Mucosa of descending colon (tissue), 3 donors: Measurements from ENCODE around the gene REST. TPM values are rescaled to one million over a fixed set of nuclear protein-coding genes. Genes with fewer than 3 reads are reported as not detected.
A peak's percentile ranks its signal among the peaks of the same experiment; 100 is the strongest.

Experiments
- ATAC-seq: fragments of 200-7000 bp; cut with Tn5 transposase; one replicate; pipeline ENCODE4 v1.9.1; 2020; ENCODE audit warnings: mild to moderate bottlenecking, moderate library complexity
- DNase-seq, 3 donors: peaks; one replicate each; pipeline ENCODE4 v3.0.0-alpha.2; 2020
- H3K36me3 ChIP-seq: fragments of 200-600 bp; one replicate; pipeline ENCODE4 v1.8.0; 2021; ENCODE audit warnings: low read depth, mild to moderate bottlenecking
- H3K4me1 ChIP-seq: fragments of 200-600 bp; one replicate; pipeline ENCODE4 v1.8.0; 2021; ENCODE audit warnings: low read depth, mild to moderate bottlenecking
- H3K4me3 ChIP-seq: fragments of 200-600 bp; one replicate; pipeline ENCODE4 v1.8.0; 2021; ENCODE audit warnings: mild to moderate bottlenecking
- H3K9me3 ChIP-seq: fragments of 200-600 bp; one replicate; pipeline ENCODE4 v1.8.0; 2021; ENCODE audit warnings: mild to moderate bottlenecking
- intact Hi-C, 2 donors: fragments of 100-400 bp; cut with DNase I in 1 of 2; cut with micrococcal nuclease in 1 of 2; formaldehyde crosslinking; loops; one replicate each; pipeline versions ENCODE4 v1.11.0 to v1.11.1; 2022; cut with DNase I, micrococcal nuclease
- total RNA-seq, 3 donors: library from RNA; stranded (reverse); fragmentation: NEBNext Ultra II Directional in 2 of 3; extraction: Animal tissue kit (Norgen Biotek cat#: 25700) in 2 of 3; gene quantifications; one replicate each; pipeline versions ENCODE4 v1.2.1 to v1.2.4, GENCODE V29; 2021 to 2023
- TF ChIP-seq, protein P1 (sequence below): fragments of 200-600 bp; IDR thresholded peaks from one replicate; pipeline ENCODE4 v1.8.0; 2022; ENCODE audit warnings: antibody characterized with exemption, mild to moderate bottlenecking
- donor health status: DM: no; HTN: no; CAD: no; lungs with moderate emphysema.
- donor health status: DM: no; HTN: no; CAD: no.
- donor health status: DM: no; HTN: yes; CAD: no.

REST gene
- total RNA-seq, 3 donors from 2014 or later = 26.8 to 37.6 (median 28.4) TPM

GRCh38 chr4:56958111-56958517, 50.4 kb downstream of the REST start:
- DNase-seq = peak; percentile 59 to 74 (median 62)
- intact Hi-C loops = no loop called here
- ATAC-seq = peak; percentile 74
- H3K9me3 ChIP-seq = no peaks in the 10 kb centered on the region
- H3K36me3 ChIP-seq = no peaks in the 10 kb centered on the region
- peaks cover 7% of the 10 kb centered on the region for H3K4me1 ChIP-seq
- H3K4me3 ChIP-seq = no peak overlapping the region
- TF ChIP-seq, protein P1, sequence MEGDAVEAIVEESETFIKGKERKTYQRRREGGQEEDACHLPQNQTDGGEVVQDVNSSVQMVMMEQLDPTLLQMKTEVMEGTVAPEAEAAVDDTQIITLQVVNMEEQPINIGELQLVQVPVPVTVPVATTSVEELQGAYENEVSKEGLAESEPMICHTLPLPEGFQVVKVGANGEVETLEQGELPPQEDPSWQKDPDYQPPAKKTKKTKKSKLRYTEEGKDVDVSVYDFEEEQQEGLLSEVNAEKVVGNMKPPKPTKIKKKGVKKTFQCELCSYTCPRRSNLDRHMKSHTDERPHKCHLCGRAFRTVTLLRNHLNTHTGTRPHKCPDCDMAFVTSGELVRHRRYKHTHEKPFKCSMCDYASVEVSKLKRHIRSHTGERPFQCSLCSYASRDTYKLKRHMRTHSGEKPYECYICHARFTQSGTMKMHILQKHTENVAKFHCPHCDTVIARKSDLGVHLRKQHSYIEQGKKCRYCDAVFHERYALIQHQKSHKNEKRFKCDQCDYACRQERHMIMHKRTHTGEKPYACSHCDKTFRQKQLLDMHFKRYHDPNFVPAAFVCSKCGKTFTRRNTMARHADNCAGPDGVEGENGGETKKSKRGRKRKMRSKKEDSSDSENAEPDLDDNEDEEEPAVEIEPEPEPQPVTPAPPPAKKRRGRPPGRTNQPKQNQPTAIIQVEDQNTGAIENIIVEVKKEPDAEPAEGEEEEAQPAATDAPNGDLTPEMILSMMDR = no peak

DNA sequence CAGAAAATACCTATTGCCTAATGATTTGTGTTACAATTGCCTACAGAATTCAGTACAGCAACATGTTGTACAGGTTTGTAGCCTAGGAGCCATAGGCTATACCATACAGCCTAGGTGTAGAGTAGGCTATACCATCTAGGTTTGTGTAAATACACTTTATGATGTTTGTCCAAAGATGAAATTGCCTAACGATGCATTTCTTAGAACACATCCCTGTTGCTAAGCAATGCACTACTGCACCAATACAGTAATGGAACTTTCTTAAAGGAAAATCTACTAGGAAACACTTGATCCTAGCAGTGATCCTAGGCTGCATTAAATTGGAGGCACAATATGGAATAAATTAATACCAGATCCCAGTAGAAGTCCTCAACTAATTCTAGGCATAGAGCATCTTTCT, 51.4 kb downstream of the REST start:
- ATAC-seq = peak; percentile 92
- TF ChIP-seq, protein P1 = no peak
- intact Hi-C loops = no loop called here
- peak in 1 of 3 donors; percentile 19 for DNase-seq
- peaks cover 6% of the 10 kb centered on the region for H3K36me3 ChIP-seq
- no peak overlapping the region for H3K4me3 ChIP-seq
- peaks cover 7% of the 10 kb centered on the region for H3K4me1 ChIP-seq
- H3K9me3 ChIP-seq = no peaks in the 10 kb centered on the region

- intact Hi-C loops = no loop called here
- Histone ChIP-seq H3K4me3 (no peak overlapping the region), H3K9me3 (no peaks in the 10 kb centered on the region), H3K36me3 (peaks cover 6% of the 10 kb centered on the region), H3K4me1 (peaks cover 7% of the 10 kb centered on the region)
- DNase-seq (no peak), ATAC-seq (no peak)
- TF ChIP-seq, protein P1 = no peak
Measured at GRCh38 chr4:56961107-56961500, 53.4 kb downstream of the REST start.

DNA sequence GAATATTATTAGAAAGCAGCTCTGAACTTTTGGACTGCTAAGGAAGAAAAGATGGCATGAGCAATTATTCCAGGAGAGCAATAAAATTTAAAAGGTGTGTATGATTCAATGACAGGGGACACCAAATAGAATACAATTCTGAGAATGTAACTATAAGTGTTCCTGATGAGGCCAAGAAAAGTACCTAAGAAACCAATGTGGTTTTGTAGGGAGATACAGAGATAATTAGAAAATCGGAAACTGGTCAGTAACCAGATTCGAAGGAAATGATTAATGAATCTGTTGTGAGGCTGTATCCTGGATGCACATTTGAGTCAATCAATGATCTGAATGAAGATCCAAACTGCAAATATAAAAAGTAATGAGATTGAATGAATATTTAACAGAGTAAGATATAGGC, 63.7 kb downstream of the REST start:
- intact Hi-C loops = no loop called here
- H3K4me1 ChIP-seq = peaks cover 7% of the 10 kb centered on the region
- DNase-seq = no peak
- TF ChIP-seq, protein P1 = no peak
- no peak overlapping the region for H3K4me3 ChIP-seq
- peaks cover 15% of the 10 kb centered on the region for H3K36me3 ChIP-seq
- ATAC-seq = no peak
- H3K9me3 ChIP-seq = peaks cover 13% of the 10 kb centered on the region

DNA sequence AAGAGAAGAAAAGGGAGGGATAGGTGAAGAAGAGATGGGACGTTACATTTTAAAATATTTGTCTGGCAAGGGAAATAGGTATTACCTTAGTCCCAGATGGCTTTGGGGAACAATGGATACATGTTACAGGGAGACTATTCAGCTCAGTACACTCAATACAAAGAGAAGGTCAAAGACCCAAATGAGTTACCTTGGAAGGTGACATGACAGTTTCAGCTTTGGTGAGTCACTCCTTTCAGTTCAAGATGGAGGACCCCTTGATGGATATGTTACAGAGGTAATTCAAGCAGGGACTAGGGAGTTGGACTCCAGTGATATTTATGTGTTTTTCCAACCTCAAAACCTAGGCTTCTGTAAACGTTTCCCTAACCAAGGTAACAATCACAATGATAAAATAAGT, 64.7 kb downstream of the REST start:
- H3K4me3 ChIP-seq = no peak overlapping the region
- intact Hi-C loops = no loop called here
- H3K36me3 ChIP-seq = peaks cover 15% of the 10 kb centered on the region
- DNase-seq (no peak), ATAC-seq (no peak)
- peaks cover 7% of the 10 kb centered on the region for H3K4me1 ChIP-seq
- TF ChIP-seq, protein P1 = no peak
- H3K9me3 ChIP-seq = peaks cover 13% of the 10 kb centered on the region

GRCh38 chr4:56972809-56973208, 65.1 kb downstream of the REST start:
- no peak for ATAC-seq
- Histone ChIP-seq H3K4me3 (no peak overlapping the region), H3K36me3 (peaks cover 15% of the 10 kb centered on the region), H3K9me3 (peaks cover 13% of the 10 kb centered on the region), H3K4me1 (peaks cover 7% of the 10 kb centered on the region)
- no peak for DNase-seq
- TF ChIP-seq, protein P1 = no peak
- intact Hi-C loops = no loop called here
